Bone marrow (tissue), 2 donors: Measurements from ENCODE around the gene RRP36.

Source experiments
- DNase-seq, 2 donors: peaks; one replicate each; lab custom pipeline; 2025; lab: John Stamatoyannopoulos, UW

Gene RRP36

DNA sequence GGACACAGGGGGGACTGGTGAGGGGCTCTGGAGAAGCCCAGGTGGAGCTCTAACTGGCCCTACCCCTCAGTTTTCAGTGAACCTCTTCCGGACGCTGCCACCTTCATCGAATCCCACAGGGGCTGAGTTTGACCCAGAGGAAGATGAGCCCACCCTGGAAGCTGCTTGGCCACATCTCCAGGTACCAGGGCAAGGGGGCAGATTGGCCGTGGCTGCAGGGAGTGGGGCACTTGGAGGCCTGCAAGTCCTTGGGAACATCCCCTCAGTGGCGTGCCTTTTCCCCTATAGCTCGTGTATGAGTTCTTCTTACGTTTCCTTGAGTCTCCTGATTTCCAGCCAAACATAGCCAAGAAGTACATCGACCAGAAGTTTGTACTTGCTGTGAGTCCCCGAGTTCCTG, 14.3 kb upstream of the RRP36 start:
- no peak for DNase-seq

DNA sequence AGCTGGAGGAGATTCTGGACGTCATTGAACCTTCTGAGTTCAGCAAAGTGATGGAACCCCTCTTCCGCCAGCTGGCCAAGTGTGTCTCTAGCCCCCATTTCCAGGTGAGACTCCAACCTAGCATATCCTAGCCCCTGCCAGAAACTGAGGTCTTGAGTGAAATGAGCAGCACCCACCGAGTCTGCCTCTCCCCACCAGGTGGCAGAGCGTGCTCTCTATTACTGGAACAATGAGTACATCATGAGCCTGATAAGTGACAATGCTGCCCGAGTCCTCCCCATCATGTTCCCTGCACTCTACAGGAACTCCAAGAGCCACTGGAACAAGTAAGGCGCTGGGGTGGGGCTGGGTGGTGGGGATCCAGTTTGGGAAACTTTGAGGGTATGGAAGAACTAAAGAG, 12.3 kb upstream of the RRP36 start:
- no peak for DNase-seq

DNA sequence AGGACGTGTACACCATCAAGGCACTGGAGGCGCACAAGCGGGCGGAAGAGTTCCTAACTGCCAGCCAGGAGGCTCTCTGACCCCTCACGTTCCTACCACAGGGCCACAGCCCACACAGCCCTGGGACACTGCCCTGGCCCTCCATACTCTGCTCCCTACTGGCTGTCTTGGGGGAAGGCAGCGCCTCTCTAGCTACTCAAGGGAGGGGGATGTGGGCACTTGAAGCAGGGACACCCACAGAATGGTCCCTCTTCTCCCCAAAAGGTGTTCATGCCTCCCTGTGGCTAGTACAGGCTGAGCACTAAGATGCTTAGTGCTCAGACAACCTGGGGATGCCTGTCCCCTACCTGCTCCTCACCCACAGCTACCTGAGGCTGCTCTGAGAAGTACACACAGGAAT, 10.2 kb upstream of the RRP36 start:
- no peak for DNase-seq

DNA sequence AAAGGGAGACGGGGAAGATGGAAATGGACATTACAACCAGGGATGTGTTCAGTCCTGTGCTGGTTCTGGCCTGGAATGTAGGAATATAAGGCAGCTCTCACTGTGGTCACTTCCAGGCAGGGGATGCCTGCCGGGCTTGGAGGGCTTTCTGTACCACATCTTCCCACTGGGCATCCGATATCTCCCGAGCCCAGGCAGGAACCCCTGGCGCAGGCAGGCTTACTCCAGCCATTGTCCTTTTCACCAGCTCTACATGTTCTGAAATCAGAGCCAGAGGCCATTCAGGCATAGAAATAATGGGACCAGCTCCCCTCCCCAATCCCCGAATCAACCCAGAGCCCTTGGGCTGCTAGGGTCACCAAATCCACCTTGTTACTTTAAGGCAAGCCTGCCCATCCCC, 9.1 kb upstream of the RRP36 start:
- no peak for DNase-seq

DNA sequence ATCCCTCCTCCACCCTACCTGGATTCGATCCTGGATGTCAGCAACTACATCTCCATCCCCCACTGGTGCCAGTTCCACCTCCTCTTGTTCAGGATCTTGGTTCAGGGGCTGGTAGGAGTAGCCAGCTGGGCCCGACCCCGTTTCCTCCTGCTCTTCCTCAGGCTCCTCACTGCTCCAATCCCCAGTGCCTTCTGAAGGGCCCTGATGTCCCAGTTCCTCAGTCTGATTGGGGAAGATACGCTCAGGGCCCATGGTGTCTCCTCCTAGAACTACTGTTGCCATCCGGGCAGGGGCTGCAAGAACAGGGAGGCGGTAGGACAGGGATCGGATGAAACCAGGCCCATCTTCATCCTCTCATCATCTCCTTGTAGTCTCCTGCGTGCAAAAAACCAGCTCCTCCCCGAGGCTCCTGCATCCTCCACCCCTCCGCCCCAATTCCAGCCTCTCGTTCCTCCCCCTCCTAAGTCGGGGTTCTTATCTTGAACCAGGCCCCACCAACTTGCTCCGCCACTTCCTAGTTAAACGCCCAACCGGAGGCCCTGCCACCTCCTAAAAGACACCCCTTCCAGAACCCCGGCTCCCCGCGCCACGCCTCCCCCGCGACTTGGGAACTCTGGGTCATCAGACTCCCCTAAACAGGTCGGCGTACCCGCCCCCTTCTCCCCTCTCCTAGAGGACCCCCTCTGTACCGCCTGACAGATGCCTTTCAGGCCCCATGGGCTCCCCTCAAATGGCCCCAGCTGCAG, 8.2 kb upstream of the RRP36 start:
- peak in 1 of 2 donors; percentile 57 for DNase-seq

DNA sequence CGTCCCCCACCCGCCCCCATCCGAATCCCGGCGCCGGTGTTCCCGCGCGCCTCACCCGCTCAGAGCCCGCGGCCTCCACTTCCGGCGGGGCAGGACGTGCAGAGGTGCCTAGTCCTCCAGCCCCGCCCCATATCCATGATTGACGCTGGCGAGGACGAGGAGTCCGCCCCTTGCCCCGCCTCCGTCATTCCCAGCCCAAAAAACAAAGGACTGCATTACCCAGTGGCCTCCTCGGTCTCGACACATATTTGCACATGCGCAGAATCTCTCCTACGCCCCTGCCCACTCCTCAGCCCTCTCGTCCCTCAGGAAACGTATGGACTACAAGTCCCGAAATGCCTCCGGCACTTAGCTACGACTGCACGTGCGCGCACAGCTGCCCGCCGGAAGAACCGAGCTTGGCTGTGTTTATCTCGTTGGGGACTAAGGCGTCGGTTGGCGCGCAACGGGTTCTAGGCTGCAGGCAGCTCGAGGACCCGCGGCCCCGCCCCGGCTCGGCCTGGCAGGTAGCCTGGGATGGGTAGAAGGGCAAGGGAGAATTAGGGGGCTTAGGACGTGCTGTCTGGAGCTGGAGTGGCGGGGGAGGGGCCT, 7.5 kb upstream of the RRP36 start, which contains the start of the genes KLHDC3 and MEA1:
Gene KLHDC3 (plus strand): TSS at position 407 of the 591 bp plus-strand sequence. CDS start 2,944 bp downstream, outside the sequence.
Gene MEA1 (minus strand): TSS at position 104 of the 591 bp plus-strand sequence. CDS start 133 bp downstream, outside the sequence.
- peak; percentile 88 to 100 for DNase-seq

DNA sequence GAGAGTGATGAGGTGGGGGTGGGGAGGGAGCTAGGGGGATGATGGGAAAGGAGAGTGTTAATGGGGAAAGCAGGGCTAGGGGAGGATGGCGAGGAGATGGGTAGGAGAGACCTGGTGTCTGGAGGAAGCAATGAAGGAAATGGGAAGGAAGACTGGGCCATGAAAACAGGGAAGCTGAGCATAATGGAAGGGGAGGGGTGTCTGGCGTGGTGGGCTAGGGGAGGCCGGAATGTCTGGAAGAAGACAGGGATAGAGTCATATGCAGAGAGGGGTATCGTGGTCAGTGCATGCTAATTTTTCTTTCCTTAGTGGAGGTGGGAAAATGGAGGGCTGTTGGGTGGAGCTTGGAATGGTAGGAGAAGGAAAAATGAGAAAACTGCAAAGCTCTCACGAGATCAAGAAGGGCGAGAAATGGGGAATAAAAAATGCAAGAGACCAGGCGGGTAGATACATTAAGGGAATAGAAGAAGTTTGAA, 7.0 kb upstream of the RRP36 start:
- no peak for DNase-seq

DNA sequence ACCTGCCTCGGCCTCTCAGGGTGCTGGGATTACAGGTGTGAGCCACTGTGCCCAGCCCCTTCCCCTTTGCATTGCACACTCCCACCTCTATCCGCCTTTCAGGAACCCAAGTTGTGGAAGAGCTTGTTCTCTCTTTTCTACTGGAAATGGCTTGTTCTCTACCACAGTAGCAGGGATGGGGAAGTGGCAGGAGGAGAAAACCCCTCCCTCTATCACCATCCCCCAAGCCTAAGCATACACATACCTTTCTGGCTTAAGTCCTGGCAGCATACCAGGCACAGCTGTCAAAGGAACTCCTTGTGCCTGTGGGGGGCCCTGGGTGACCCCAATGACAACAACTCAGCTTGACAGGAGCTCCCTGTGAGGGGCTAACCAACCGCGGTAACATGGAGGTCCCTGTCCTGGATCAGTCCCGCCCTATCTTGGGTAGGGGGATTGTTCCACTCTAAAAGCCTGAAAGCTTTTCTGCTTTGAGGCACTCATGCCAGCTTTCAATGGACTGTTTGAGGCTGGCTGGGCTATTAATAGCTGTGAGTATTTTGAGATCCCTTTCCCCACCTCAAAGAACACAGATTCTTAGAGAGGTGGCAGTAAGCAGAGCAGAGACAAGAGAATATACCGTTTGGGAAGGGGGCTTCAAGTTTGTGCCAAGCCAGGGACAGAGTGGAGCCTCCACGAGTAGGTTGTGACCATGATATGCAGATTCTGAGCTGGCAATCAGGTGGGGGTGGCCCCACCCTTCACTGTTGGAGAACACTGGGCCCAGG, 5.1 kb upstream of the RRP36 start:
- DNase-seq: no peak

DNA sequence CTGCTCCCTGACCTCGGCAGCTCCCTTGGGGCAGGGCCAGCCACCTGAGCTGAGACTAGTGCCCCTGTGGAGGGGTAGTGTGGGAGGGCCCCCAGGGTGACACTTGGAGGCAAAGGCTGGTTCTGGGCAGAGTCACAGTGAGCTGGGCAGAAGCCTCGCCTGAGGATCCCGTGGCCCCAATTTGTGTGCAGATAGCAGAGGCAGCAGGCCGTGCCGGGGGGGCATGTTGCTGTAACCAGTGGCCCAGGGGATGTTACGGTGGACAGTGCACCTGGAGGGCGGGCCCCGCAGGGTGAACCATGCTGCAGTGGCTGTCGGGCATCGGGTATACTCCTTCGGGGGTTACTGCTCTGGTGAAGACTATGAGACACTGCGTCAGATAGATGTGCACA, 4.5 kb upstream of the RRP36 start:
- DNase-seq: no peak

DNA sequence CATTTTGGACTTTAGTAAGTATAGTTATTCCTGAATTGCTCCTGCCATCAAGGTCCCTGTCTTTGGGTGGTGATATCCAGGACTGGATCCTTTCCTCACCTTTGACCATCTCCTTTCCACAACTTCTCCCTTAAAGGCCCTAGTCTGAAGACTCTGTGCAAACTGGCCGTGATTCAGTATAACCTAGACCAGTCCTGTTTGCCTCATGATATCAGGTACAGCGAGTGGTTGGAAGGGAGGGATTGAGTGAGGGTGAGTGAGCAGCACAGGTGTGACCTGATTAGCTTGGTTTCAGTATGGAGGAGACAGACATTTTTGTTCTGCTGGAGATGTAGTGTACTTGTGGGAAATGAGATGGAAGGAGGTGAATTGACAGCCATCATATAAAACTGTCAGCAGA, 2.3 kb upstream of the RRP36 start:
- DNase-seq: no peak

DNA sequence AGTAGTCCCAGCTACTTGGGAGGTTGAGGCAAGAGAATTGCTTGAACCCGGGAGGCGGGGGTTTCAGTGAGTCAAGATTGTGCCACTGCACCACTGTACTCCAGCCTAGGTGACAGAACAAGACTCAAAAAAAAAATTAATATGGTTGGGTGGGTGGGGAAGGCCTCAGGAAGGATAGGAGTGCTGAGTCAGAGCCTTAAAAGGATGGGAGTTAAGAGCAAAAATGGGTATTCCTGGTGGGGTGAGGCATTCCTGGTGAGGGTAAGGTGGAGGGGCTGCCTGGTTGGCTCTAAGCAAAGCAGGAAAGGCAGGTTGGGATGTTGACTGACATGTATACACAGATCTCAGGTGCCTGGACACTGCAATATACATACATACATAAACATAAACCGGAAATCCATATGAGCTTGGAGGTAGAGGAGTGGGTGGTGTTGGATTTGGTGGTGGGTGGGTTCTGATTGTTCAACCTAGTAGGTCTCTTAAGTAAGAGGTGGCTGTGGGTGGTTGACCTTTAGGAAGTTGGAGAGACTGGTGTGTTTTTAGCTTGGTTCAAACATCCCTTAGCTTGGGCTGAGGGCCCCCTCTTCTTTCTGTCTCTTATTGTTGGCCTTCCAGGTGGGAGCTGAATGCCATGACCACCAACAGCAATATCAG, 1.2 kb upstream of the RRP36 start:
- no peak for DNase-seq

DNA sequence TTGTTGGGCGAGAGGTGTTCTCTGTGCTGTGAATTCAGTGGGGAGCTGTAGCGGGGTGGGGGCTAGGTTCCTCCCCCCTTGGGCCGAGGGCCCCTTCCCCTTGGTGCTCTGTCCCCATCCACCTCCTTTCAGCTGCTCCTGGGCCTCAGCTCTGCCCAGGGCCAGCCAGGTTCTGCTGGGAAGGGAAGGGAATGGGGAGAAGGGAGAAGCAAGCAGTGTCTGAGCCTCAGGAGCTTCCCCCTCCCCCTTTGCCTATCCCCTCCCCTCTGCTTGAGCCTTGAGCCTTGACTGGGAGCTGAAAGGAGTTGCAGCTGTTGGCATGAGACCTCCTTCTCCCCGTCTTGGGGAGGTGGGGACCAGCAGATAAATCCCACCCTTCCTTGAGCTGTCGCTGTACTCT, 576 bp upstream of the RRP36 start:
- DNase-seq: no peak

DNA sequence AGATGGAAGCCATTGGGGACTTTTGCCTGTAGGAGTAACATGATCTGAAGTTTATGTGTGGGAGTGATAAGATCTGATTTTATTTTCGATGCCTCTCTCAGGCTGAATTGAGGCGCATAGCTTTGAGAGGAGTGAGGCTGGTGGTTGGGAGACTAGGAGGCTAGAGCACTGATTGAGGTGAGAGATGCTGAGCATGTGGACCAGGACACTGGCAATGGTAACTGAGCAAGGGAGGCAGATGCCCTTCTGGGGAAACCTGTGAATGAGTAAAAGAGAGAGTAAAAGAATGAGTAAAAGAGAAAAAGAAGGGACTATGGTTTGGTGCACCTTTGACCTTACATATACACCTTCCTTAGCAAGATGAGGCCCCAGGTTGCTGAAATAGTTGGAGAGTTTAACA, 3.0 kb downstream of the RRP36 start:
- no peak for DNase-seq

DNA sequence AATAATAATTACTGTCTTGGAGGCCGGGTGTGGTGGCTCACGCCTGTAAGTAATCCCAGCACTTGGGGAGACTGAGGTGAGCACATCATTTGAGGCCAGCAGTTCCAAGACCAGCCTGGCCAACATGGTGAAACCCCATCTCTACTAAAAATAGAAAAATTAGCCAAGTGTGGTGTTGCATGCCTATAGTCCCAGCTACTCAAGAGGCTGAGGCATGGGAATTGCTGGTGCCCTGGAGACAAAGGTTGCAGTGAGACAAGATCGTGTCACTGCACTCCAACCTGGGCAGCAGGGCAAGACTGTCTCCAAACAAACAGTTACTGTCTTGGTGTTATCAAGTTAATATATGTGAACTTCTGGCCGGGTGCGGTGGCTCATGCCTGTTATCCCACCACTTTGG, 4.9 kb downstream of the RRP36 start:
- DNase-seq: no peak

DNA sequence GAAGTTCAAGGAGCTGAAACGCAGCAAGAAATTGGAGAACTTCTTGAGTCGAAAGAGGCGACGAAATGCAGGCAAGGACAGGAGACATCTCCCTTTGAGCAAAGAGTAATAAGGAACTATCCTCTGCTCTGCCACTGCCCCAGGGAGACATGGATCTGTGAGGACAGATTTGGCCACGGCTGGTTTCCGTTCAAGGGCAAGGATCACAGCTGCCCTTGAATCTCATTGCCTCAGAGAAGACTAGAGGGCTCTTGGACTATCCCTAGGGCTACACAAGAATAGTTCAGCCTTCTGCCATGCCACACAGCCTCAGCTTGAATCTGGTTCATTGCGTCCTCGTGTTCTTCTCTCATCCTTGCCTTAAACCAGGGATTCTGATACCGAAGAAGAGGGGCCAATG, 7.7 kb downstream of the RRP36 start:
- no peak for DNase-seq

DNA sequence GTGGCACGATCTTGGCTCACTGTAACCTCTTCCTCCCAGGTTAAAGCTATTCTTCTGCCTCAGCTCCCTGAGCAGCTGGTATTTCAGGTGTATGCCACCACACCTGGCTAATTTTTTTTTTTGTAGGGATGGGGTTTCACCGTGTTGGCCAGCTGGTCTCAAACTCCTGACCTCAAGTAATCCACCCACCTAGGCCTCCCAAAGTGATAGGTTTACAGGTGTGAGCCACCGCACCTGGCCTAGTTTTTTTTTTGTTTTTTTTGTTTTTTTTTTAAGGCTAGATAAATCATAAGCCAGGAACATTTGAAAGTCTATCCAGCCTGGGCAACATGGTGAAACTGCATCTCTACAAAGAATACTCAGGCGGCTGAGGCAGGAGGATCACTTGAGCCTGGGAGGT, 10.9 kb downstream of the RRP36 start:
- DNase-seq: no peak

DNA sequence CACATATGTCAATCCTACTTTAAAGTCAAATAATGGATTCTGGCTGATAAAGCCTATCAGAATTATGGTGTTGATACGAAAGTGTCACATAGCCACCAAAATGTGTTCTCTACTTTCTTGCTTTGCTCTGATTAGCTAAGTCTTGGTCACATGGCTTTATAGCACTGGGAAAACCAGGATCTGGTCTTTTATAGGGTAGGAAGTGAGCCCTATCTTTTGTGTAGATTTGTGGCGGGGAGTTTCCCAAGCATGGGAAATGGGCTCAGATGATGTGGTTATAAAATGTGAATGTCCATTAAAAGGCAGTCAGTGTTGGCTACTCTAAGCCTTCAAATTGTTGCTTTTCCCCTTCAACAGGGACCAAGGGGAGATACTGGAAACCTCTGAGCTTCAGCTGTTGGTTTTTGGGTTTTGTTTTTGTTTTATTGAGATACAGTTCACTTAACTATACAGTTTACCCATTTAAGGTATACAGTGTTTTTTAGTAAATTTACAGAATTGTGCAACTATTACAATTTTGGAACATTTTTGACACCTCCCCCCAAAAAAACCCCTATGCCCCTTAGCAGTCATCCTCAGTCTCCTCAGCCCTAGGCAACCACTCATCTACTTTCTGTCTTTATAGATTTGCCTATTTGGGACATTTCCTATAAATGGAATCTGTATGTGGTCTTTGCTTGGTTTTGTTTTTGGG, 12.2 kb downstream of the RRP36 start:
- no peak for DNase-seq

DNA sequence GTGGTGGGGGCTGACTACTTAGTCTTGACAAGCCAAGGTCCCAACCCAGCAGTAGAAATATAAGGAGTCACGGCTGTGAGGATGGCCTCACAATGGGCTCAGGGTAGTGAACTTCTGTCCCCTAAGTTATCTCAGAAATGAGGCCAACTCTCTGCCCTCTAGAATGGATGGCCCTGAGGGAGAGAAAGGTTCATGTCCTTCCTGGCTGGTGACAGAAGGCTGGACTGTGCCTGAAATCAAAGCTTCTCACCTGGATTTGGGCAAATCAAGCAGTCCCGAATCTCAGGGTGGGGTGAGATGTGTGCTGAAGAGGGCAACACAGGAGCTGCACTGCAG, 12.7 kb downstream of the RRP36 start:
- DNase-seq: no peak

DNA sequence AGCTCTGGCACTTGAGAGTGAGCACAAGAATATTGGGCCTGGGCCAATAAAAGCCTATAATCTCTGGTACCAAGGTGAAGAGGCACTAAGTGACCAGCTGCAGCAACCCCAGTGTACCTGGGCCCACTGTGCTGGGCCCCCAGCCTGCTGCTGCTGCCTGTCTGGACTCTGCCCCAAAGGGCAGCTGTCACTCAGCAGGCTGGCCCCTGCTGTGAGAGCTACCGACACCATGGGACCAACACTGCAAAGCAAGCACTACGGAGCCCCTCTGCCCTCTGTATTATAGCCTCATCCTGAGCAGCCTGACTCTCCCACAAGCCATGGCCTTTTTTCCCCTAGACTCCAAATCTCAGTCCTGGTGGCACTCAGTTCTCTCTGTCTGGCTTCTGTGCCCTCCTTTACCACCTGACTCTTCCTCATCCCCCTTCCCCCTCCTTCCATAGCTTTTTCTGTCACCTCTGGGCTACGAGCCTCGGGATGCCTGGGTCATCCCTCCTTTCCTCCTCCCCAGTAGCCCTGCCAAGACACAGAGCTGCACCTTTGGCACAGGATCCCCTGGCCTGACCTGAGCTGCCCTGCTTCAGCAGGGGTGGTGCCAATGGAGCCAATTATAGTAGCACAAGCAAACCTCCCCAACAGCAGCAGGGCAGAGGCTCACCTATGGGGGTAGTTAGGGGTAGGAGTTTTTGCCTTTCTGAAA, 14.2 kb downstream of the RRP36 start:
- DNase-seq: no peak

DNA sequence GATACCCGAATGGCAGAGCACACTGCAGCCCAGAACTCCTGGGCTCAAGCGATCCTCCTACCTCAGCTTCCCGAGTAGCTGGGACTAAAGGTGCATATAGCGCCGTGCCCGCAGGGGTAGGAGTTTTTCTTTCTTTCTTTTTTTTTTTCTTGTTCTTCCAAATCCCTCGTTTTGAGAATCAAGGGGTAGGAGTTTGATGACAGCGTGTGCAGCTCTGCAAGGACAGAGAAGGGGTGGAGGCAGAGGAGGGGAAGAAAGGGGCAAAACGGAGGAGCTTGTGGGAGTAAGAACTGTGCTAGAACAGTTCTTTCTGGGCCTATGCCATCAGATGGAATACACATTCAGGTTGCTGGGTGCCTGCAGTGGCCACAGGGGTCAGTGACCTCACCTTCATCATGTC, 15.3 kb downstream of the RRP36 start:
- no peak for DNase-seq

DNA sequence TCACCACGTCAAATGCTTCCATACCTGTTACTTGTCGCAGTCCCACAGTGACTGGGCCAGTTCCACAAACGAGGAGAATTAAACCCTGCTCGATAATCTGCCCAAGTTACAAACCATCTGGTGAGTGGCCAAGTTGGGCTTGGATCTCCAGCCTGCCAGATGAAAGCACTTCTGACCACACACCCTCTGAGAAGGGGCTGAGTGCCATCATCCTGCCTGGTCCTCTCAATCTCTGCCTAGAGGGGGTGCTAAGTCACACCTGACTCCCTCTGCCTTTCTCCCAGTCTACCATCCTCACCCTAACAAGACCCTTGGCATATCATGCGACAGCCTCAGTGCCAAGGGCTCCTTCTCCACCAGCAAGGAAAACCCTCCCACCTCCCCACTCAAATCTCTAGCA, 15.8 kb downstream of the RRP36 start:
- no peak for DNase-seq
